Stimulated activated CD4-positive, alpha-beta T cell treated with anti-CD3 and anti-CD28 coated beads, Interleukin-15, amount 100 ng/mL, for 1 hour (primary cell): ENCODE data around the gene WNT11.

Experiments used
- DNase-seq, 2 donors: peaks; one replicate each; pipeline ENCODE4 v3.0.0-alpha.2; 2020; ENCODE audit warnings: low read depth in 1 of 2, low spot score in 1 of 2

WNT11 gene

GRCh38 chr11:76238551-76238950 lies 32.2 kb upstream of the WNT11 start:
- DNase-seq: no peak

GRCh38 chr11:76237914-76238313 lies 31.6 kb upstream of the WNT11 start:
- no peak for DNase-seq

- no peak for DNase-seq
Measured at GRCh38 chr11:76237000-76237649, 30.8 kb upstream of the WNT11 start.

GRCh38 chr11:76236092-76236999 lies 30.0 kb upstream of the WNT11 start:
- no peak for DNase-seq

GRCh38 chr11:76235233-76236091 lies 29.2 kb upstream of the WNT11 start:
- peak; percentile 85 to 88 for DNase-seq

GRCh38 chr11:76234416-76235232 lies 28.3 kb upstream of the WNT11 start:
- DNase-seq: peak in 1 of 2 donors; percentile 20

- DNase-seq: no peak
Measured at GRCh38 chr11:76234021-76234415, 27.7 kb upstream of the WNT11 start.

GRCh38 chr11:76233196-76233921 lies 27.1 kb upstream of the WNT11 start:
- DNase-seq: no peak

- no peak for DNase-seq
Measured at GRCh38 chr11:76232026-76232665, 25.8 kb upstream of the WNT11 start.

- DNase-seq: no peak
Measured at GRCh38 chr11:76231121-76231738, 24.9 kb upstream of the WNT11 start.

GRCh38 chr11:76230392-76230791 lies 24.1 kb upstream of the WNT11 start:
- no peak for DNase-seq

GRCh38 chr11:76229690-76230240 lies 23.5 kb upstream of the WNT11 start:
- DNase-seq: no peak

GRCh38 chr11:76228875-76229149 lies 22.5 kb upstream of the WNT11 start:
- no peak for DNase-seq

GRCh38 chr11:76228071-76228874 lies 22.0 kb upstream of the WNT11 start:
- no peak for DNase-seq

GRCh38 chr11:76226626-76227025 lies 20.3 kb upstream of the WNT11 start:
- DNase-seq: no peak

GRCh38 chr11:76225122-76225611 lies 18.9 kb upstream of the WNT11 start:
- no peak for DNase-seq

GRCh38 chr11:76224461-76225121 lies 18.3 kb upstream of the WNT11 start:
- no peak for DNase-seq
